Loucy (cell line): Measurements from ENCODE around the gene F11.

Experiments
- EZH2phosphoT487 ChIP-seq: fragments of 200-600 bp; IDR thresholded peaks from 2 replicates; pipeline ENCODE4 v1.6.1; 2018; ENCODE audit warnings: antibody characterized with exemption, mild to moderate bottlenecking, moderate library complexity, borderline replicate concordance
- TF ChIP-seq, protein P1 (sequence below): fragments of 200-600 bp; sonication (generic); conservative IDR thresholded peaks from 2 replicates; pipeline ENCODE4 v1.5.1; 2014; ENCODE audit warnings: mild to moderate bottlenecking, antibody characterized with exemption, low read length

DNA sequence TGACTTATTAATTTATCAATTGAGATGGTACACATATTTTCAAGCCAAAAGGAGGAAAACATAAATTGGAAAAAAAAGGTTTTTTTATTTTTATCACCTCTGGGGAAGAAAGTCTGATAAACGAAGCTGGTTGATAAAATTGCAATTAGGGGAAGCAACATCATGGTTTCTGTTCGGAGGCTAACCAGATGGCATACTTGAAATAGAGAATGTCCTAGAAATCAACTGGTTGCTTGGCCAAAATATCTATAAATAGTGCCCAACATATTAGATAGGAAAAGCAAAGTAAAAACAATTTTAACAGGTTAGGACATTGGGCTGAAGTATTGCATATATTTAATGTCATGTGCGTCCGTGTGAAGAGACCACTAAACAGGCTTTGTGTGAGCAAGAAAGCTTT is 24.4 kb upstream of the F11 start:
- TF ChIP-seq, protein P1, sequence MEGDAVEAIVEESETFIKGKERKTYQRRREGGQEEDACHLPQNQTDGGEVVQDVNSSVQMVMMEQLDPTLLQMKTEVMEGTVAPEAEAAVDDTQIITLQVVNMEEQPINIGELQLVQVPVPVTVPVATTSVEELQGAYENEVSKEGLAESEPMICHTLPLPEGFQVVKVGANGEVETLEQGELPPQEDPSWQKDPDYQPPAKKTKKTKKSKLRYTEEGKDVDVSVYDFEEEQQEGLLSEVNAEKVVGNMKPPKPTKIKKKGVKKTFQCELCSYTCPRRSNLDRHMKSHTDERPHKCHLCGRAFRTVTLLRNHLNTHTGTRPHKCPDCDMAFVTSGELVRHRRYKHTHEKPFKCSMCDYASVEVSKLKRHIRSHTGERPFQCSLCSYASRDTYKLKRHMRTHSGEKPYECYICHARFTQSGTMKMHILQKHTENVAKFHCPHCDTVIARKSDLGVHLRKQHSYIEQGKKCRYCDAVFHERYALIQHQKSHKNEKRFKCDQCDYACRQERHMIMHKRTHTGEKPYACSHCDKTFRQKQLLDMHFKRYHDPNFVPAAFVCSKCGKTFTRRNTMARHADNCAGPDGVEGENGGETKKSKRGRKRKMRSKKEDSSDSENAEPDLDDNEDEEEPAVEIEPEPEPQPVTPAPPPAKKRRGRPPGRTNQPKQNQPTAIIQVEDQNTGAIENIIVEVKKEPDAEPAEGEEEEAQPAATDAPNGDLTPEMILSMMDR: no peak
- no peak for TF ChIP-seq EZH2phosphoT487
